Hindlimb muscle (tissue), 1 donor: Measurements from ENCODE around the gene NUDT13. TPM values are rescaled to one million over a fixed set of nuclear protein-coding genes. Genes with fewer than 3 reads are reported as not detected.
A peak's percentile ranks its signal among the peaks of the same experiment; 100 is the strongest.

ENCODE experiments used
- DNase-seq: peaks from one replicate; pipeline ENCODE4 v3.0.0-alpha.2; 2013
- polyA plus RNA-seq: library from polyadenylated mRNA; unstranded; fragments of 120-200 nt; gene quantifications from one replicate; pipeline ENCODE4 v1.2.1, GENCODE V29; 2013; ENCODE audit not compliant: insufficient read length

Gene NUDT13
- polyA plus RNA-seq, 1 donor = 4.4 TPM

- DNase-seq = no peak
These were observed 57.2 kb downstream of the NUDT13 start for GRCh38 chr10:73167458-73167782.

GRCh38 chr10:73167783-73168464, 57.7 kb downstream of the NUDT13 start, which contains the start of the genes ECD and FAM149B1:
Gene ECD (minus strand): TSS chr10:73168008. CDS start chr10:73163937, 4,071 bp downstream.
Gene FAM149B1 (plus strand): TSS chr10:73168119. CDS start chr10:73168340, 221 bp downstream.
- peak; percentile 96 for DNase-seq

GRCh38 chr10:73168465-73168803, 58.2 kb downstream of the NUDT13 start:
- no peak for DNase-seq

- DNase-seq = no peak
These were observed 59.1 kb downstream of the NUDT13 start for GRCh38 chr10:73169320-73169719.

GRCh38 chr10:73172867-73173266, 62.6 kb downstream of the NUDT13 start:
- no peak for DNase-seq

GRCh38 chr10:73174148-73174925, 64.1 kb downstream of the NUDT13 start:
- no peak for DNase-seq

Other genes starting within 250 kb of the NUDT13 start
- gene OIT3, start 216.7 kb upstream of the NUDT13 start, polyA plus RNA-seq = 10.3 TPM
- 0.17 TPM for gene PLA2G12B, start 155.6 kb upstream of the NUDT13 start, polyA plus RNA-seq
- gene P4HA1, start 13.6 kb upstream of the NUDT13 start, polyA plus RNA-seq = 39.0 TPM
- gene ECD, start 57.6 kb downstream of the NUDT13 start, polyA plus RNA-seq = 20.4 TPM
- gene FAM149B1, start 57.7 kb downstream of the NUDT13 start, polyA plus RNA-seq = 24.7 TPM
- 19.6 TPM for gene DNAJC9, start 136.8 kb downstream of the NUDT13 start, polyA plus RNA-seq
- gene MRPS16, start 142.2 kb downstream of the NUDT13 start, polyA plus RNA-seq = 71.7 TPM
- 1.9 TPM for gene CFAP70, start 248.4 kb downstream of the NUDT13 start, polyA plus RNA-seq